Activated CD4-positive, CD25-positive, alpha-beta regulatory T cell (primary cell): ENCODE results near the gene CMC2.

Experiments used
- DNase-seq, 4 experiments: peaks; one replicate each; lab custom pipeline; 2025; lab: John Stamatoyannopoulos, UW

CMC2 gene

DNA sequence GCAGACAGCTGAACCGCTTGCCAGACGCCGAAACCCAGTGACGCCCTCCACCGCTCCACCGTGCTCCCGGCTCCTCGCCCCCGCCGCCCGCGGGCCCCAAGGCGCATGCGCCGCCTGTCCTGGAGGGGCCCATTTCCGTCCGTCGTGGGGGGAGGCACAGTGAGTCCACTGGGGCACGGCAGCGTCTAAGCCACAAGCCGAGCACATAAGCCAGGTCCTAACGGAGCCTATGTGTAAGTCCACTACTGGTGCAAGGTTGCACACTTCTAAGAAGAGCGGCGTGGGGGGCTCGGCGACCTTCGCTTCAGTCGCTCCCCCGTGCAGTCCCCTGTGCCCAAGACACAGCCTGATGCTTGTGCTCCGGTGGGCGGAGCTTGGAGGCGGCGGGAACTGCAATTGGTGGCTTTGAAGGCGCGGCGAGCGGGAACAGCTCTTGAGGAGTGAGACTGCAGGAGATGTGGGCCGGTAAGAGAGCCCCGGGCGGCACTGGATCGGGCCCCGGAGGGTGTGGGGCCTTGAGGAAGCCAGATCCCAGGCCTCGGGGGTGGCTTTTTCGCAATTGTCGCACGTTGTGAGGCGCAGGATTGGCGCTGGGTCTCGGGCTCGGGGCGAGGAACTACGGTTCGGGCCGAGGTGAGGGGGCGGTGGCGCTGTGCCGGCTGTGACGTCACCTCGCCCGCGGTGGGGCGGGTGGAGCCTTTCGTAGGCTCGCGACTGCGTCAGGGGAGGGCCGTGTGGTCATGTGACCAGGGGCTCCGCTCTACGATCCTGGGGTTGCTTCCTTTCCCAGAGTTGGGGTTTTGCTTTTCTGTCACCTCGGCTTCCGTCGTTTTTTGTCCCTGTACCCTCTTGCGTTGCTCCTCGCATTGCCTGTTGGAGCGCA, at the start of gene CMC2, which contains the start of gene CENPN:
TSS of gene CMC2 (minus strand) at position 73 of the 883 bp plus-strand sequence. CDS start 9,491 bp downstream, outside the sequence.
TSS of gene CENPN (plus strand) at position 402 of the 883 bp plus-strand sequence. CDS start 4,726 bp downstream, outside the sequence.
- DNase-seq = peak; percentile 91 to 94 (median 94)

DNA sequence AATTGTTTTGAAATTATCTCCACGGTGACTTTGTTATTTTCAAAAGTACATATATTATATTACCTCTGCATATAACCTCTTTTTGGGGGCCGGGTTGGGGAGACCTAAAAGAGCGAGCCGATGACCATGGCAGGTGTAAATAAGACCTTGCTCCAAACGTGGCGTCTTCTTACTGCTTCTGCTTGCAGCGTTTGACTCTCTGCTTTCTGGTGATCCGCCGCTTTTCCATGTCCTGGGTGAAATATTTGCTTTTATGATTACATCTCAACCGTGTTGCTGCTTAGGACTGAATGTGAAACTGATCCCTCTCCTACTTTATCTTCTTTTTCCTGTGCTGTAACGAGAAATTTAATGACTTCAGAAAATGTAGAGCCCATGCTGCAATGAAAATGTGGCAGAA, 47.1 kb upstream of the CMC2 start:
- no peak for DNase-seq

DNA sequence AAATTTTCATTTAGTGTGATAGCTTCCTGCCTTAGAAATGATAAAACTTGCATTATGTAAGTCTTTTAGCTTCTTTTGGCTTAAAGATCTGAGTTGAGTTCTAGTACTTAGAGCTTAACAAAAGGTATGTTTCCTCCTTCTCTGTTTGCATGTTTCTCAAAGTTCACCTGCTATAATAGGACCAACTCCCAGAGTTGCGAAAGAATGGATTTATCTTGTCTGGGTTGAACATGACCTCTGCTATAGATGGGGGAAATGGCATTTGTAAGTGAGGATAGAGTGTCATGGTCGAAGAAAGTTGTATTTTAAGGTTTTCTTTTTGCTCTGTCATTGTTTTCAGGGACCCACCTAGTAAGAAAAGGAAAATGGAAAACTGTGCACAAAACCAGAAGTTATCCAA, 36.1 kb upstream of the CMC2 start:
- no peak for DNase-seq

DNA sequence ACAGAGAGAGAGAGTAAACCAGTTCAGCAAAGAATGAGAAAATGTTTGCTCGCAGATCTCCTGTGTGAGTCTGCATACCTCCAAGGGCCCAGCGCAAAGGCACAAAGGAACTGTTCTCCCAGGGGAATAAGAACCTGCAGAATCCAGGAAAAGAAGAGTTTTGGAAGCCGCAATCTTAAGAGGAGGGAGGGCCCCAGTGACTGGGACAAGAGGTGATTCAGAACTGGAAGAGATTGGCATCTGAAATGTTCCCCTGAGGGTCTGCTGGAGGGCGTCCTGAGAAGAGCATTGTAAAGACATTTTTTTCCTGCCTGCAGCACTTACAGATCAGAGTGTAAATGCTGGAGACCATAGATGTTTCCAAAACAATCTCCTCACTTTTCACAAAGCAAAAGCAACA, 35.0 kb upstream of the CMC2 start:
- no peak for DNase-seq

DNA sequence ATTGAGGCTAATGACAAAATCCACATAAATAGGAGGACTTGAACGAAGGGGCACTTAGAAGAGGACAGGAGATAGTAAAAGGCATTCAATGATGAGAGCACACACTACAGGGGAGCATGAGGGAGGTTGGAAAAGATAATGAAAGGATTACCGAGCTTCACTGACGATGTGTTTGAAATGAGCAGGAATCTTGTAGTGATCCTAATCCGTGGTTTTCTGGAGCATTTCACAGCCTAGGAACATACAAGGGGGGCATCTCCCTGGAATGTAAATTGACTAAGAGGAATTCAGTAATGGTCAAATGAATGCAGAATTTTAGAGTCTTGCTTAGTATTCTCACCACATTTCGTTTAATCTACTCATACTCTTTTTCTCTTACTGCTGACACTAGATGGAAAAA, 34.2 kb upstream of the CMC2 start:
- no peak for DNase-seq

DNA sequence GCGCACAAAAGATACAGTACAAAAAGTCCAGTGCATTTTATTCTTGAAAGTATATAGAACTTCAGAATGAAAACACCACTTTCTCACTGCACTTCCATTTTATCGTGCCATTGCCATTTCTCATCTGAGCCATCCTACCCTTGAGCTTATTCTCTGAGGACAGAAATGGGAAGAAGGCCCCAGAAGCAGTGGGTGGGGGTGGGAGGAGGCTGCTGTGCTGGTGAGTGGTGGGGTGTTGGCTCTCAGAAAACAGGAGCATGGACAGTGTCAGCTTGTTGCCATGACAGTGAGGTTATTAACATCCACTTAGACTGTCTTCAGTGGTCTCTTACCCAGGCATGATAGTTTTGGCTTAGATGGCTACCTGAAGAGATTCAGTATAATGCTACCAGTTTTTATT, 33.4 kb upstream of the CMC2 start:
- no peak for DNase-seq

DNA sequence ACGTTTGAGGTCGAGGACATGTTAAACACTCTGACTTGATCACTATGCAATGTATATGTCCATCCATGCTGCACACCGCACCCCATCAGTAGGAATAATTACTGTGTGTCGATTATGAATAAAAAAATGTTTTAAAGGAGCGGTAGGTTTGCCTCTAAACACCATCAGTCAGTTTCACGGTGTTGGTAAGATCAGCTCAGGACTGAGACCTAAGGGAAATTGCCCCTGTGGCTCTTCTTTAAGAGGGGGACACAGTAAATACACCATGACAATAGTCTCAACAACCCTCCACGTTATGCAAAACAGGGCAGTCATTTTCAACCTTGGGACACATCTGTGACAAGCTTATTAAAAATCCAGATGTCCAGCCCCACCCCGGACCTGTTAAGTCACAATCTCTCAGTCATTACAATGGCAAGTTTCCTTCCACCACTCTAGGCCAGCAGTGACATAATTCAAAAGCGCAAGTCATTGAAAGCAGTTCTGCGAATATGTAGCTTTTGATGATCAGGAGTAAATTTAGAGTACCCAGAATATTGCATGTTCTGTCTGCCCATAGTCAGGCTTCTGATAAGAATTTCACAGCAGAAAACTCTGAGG, 30.2 kb upstream of the CMC2 start:
- no peak for DNase-seq

DNA sequence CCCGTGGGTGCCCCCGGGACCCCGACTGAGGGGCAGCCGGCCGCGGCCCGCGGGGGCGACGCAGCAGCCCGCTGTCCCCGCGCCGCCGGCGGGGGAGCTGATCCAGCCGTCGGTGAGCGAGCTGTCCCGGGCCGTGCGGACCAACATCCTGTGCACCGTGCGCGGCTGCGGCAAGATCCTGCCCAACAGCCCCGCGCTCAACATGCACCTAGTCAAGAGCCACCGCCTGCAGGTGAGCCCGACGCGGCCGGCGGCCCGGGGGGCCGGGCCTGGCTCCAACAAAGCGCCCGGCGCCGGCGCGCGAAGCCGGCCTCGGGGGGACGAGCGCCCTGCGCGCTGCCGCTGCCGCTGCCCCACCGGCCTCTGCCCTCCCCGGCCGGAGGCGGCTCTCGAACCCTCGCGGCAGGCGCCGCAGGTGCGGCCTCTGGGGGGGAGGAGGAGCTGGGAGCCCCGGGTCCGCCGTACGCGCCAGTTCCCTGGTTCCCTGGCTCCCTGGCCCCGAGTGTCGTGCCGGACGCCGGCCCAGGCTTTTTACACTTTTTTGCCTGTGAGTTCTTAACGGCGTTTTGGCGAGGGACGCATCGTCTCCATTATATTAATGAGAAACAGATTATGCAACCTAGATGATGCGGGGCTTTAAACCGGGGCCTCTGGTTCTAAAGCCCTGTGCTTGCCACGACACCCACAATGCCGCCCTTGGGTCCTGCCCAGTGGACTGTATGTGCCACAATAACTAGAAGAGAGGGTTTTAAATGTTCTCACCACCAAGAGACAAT, 29.5 kb upstream of the CMC2 start:
- DNase-seq = peak; percentile 23 to 56 (median 30)

DNA sequence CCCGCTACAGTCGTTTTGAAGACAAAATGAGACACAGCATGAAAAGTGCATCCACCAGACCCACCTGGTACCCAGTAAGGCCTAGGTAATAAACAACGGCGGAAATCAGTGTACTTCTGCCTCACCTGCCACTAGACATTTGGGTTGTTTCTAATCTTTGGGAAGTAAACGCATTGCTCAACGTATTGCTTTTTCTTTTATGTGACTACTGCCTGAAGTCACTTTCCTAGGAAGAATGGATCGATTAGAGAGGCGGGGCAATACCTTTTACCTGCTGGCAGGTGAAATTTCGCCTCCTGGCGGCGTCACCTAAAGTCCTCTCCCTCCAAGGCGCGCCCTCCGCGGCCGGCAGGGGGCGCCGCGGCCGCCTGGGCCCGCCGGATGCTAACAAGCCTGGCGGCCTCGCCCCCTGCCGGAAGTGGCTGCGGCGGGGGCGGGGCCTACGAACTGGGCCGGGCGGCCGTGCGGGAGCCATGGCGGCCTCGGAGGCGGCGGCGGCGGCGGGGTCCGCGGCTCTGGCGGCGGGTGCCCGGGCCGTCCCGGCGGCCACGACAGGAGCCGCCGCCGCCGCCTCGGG, 28.8 kb upstream of the CMC2 start, which contains the start of gene ATMIN:
TSS of gene ATMIN (plus strand) at position 445 of the 577 bp plus-strand sequence. CDS start at position 474, 29 bp downstream.
- peak; percentile 80 to 91 (median 84) for DNase-seq

DNA sequence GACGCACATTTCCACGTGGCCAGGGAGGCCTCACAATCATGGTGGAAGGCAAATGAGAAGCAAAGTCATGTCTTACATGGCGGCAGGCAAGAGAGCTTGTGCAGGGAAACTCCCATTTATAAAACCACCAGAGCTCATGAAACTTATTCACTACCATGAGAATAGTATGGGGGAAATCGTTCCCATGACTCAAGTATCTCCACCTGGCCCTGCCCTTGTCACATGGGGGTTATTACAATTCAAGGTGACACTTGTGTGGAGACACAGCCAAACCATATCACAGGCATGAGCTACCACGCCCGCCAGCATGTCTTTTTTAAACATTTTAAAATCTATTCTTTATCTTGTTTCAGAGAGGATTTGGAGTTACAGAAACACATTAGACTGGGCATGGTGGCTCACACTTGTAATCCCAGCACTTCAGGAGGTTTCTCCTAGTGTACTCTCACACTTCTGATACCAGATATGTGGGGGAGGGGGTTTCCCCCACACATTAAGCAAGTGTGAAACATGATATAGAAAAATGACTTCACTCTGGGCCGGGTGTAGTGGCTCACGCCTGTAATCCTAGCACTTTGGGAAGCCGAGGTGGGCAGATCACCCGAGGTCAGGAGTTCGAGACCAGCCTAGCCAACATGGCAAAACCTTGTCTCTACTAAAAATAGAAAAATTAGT, 23.4 kb upstream of the CMC2 start:
- DNase-seq = no peak

DNA sequence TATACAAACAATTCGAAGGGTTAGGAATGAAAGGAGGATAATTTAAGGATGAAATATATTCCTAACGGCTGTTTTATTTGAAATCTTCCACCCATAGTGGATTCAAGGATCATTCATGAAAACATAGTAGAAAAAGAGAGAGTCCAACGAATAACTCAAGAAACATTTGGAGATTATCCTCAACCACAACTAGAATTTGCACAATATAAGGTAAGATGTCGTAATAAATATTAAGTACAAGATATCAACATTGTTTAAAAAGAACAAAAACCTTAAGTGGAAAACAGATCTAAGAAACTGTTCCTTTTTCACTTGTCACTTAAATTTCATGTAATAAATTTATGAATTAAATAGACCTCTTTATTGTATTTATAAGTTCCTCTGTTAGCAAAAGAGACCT, 19.7 kb upstream of the CMC2 start:
- no peak for DNase-seq

DNA sequence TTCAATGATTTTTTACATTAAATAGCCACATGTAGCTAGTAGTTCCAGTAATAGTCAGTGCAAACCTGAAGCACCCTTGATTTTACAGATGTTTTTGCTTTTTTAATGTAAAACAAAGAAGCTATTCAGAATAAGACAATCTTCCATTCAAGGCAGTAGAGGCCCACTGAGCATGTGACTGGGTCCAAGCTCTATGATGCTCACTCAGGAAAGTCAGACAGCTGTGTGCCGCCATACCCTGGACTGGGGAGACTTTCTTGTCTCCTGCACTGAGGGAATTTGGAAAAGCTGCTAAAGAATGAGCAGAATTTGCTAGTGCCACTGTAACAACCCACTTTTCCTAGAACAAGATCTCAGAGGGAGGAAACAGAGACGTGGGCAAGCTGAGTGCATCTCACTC, 11.8 kb upstream of the CMC2 start:
- DNase-seq = no peak

DNA sequence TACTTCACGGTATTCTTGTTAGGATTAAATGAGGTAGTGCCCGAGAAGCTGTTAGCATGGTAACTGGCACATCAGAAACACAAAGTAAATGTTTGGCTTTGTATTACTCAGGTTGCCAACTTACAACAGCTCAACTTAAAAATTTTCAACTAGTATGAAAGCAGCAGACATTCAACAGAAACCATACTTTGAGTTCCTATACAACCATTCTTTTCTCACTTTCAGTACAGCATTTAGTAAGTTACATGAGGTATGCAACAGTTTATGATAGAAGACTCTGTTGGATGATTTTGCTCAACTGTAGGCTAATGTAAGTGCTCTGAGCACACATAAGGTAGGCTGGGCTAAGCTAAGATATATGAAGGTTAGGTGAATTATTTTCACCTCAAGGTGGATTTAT, 8.0 kb upstream of the CMC2 start:
- DNase-seq = no peak

DNA sequence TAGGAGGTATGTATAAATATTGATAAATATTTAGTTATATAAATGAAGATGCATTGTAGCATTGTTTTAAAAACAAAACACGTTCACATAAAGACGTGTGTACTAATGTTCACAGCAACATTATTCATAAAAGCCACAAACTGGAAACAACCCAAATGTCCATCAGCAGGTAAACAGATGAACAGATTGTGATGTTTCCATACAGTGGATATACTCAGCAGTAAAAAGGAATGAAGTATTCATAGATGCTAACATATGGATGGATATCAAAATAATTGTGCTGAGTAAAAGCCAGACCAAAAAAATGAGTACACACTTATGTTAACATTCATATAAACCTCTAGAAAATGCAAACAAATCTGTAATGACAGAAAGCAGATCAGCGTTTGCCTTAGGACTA, 6.3 kb upstream of the CMC2 start:
- DNase-seq = no peak

DNA sequence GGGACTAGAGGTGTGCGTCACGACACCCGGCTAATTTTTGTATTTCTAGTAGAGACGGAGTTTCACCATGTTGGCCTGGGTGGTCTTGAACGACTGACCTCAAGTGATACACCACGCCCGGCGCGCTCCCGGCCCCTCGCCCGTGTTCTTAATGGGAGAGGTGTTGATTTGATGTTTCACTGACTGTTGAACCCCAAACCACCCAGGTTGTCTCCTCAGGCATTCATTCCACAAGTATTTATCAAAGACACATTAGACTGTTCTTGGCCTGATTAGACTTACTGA, 1.8 kb upstream of the CMC2 start:
- no peak for DNase-seq

DNA sequence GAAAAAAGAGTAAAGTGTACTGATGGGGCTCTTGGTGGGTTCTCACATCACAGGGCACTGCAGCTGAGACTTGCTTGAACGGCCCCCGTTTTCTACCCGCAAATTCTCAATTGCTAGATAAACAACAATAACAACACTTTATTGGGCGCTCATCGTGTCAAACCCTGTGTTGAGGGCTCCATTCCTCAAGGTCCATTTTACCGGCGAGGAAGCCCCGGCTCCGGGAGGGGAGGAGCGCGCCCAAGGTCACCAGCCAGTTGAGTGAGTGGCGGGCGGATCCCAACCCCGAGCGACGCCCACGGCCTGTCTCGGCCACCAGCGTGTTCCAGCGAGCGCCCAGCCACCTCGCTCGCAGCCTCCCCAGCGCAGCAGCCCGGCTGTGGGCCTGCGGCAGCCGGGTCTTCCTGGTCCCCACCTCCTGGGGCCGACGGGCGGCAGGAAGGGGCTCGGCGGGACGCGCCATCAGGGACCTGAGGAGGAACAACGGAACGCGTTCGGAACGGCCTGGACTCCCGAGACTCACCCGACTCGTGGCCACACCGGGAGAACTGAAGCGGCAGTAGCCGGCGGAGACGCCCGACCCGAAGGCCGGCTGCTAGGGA, 373 bp downstream of the CMC2 start:
- DNase-seq = peak; percentile 46 to 59 (median 49)

DNA sequence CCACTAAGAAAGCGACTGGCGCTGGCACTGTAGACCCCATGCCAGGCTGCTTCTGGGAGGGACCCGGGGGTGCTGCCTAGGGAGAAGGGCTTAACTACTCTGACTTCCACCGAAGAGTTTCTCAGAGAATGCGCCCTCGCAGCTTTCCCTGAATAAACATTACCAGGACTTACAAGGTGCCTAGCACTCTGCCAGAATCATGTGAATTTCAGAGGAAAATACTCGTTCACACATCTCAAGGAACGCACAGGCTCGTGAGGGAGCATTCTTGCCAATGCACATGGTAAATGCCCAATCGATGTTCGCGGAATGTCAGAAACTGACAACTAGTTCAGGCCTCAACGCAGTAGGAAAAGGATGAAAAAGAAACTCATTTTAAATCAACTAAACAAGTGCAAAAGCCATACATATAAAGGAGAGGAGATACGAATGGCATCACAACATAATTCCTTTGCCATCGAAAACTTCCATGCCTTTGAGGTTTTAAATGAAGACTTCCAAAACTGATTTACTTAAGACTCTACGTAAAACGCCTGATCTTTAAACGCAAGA, 999 bp downstream of the CMC2 start:
- no peak for DNase-seq

DNA sequence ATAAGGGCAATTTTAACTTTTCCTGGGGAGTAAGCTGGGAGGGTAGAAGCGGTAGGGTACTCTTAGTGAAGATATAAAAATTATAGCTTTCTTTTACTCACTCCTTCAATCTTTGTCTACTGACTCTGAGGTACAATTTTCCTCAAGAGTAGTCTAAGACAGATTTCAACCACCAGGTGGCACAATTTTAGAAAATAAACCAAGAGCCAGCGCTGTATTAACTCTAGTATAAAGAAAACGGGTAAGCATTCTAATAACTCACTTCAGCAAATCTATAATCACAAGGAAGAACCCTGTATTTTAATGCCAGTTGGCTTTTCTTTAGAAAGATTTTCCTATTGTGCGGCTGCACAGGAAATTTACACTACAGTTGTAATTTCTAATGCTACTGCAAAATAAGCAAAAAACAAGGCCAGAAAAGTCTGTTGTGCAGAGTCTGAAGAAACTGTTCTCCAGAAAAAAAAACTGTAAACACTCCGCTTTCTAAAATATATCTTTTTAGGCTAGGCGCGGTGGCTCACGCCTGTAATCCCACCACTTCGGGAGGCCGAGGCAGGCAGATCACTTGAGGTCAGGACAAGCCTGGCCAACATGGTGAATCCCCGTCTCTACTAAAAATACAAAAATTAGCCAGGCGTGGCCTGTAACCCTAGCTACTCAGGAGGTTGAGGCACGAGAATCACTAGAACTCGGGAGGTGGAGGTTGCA, 1.9 kb downstream of the CMC2 start:
- no peak for DNase-seq

DNA sequence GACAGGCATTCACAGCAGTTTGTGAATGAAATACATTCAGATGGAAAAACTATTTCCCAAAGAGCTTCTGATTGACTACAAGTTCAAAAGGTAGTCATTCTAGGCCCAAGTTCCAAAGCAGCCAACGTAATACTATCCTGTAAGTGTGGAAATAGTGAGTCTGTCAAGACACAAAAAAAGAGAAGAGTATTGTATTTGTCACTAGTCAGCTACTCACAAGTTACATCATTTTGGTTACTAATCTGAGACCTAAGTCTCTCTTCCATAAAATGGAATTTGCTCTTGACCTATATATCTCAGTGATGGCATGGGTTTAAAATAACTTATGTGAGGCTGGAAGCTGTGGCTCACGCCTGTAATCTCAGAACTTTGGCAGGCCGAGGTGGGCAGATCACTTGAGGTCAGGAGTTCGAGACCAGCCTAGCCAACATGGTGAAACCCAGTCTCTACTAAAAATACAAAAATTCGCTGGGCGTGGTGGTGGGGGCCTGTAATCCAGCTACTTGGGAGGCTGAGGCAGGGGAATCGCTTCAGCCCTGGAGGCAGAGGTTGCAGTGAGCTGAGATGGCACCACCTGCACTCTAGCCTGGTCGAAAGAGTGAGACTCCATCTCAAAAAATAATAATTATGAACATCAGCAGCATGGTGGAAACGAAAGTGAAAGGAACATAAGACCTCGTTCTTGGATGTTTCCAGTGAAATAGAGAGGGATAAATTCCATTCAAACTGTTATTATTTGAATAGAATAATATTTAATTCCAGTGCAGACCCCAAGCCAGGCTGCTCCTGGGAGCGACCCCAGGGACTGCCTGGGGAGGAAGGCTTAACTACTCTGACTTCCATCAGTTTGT, 2.9 kb downstream of the CMC2 start:
- no peak for DNase-seq
